ENCODE data around the gene MASP1. TPM values are rescaled to one million over a fixed set of nuclear protein-coding genes. Genes with fewer than 3 reads are reported as not detected.

MASP1 gene
- total and polyA plus RNA-seq, 11 donors = 84.1 to 245 (median 154) TPM

DNA sequence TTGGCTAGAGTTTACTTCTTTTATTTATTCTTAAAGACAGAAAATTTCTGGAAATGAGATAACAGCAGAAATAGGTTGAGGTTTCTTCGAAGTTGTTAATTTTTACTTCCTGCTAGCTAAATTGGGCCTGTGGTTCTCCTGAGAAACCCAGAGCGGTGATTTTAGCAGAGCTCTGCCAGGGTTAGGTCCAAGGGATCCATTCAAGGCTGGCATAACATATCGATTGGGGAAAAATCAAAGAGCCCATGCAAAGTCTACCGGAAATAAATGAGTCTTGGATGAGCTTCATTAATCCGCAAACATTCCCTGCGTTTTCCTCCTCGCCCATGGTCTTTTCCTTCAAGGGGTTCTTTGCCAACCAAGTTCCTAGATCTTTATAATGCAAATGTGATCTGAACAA, 30.8 kb upstream of the MASP1 start:
- Histone ChIP-seq H3K27me3 (peaks cover 0 to 9% (median 0%) of the 10 kb centered on the region in 9 donors), H3K9me3 (no peaks in the 10 kb centered on the region), H3K4me1 (peaks cover 0 to 16% (median 10%) of the 10 kb centered on the region in 12 donors), H3K4me3 (no peak overlapping the region), H3K36me3 (no peaks in the 10 kb centered on the region), H3K27ac (no peak overlapping the region)
- ATAC-seq (no peak), DNase-seq (no peak)
- TF ChIP-seq POLR2A (IDR thresholded peaks at IDR 0.05) = no peak
- TF ChIP-seq CTCF (IDR thresholded peaks at IDR 0.05) = no peak
- intact Hi-C loops (cut with DNase I) = no loop called here
- 84 to 90% (median 85%) methylated on average over 7 of the region's 7 CpGs for WGBS, 4 donors

GRCh38 chr3:187321766-187322165, 30.2 kb upstream of the MASP1 start:
- 56 to 87% (median 60%) methylated on average over 1 of the region's 1 CpG for WGBS, 4 donors
- Histone ChIP-seq H3K36me3 (no peaks in the 10 kb centered on the region), H3K9me3 (no peaks in the 10 kb centered on the region), H3K4me3 (no peak overlapping the region), H3K27me3 (peaks cover 0 to 9% (median 0%) of the 10 kb centered on the region in 9 donors), H3K4me1 (peaks cover 0 to 16% (median 10%) of the 10 kb centered on the region in 12 donors), H3K27ac (no peak overlapping the region)
- intact Hi-C loops (cut with DNase I) = no loop called here
- no peak for DNase-seq
- no peak for TF ChIP-seq CTCF (IDR thresholded peaks at IDR 0.05)
- no peak for TF ChIP-seq POLR2A (IDR thresholded peaks at IDR 0.05)
- ATAC-seq = no peak

DNA sequence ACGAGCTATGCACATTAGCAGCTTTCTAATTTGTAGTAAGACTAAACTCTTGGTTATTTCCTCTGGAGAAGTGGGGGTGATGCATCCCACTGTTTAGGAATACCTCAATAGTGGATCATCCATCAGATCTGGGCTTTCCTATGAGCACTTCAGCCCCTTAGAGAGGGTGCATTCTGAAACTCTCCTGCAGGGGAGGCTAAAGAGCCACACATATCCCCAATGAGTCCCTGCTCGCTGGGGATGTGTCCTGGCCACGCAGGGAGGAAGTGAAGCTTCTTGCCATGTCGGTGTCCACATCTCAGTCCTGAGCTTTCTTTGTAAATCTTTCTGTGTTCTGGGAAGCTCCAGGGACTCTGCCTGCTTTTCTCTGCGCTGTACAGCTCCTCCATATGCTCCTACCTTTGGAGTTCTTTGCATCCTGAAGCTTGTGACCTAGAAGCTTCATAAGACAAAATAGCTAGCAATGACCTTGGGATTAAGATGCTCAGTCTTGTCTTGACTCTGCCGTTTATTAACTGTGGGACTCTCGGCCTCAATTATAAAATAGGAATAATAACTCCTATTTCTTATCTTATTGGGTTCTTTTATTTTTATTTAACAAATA, 28.3 kb upstream of the MASP1 start:
- peak; percentile 62 to 75 (median 72) for DNase-seq
- Histone ChIP-seq H3K27ac (peak overlapping the region in 4 of 12 donors; percentile 7 to 49 (median 40)), H3K36me3 (no peaks in the 10 kb centered on the region), H3K4me1 (peaks cover 0 to 16% (median 10%) of the 10 kb centered on the region in 12 donors), H3K4me3 (peak overlapping the region in 4 of 12 donors; percentile 34 to 48 (median 41)), H3K9me3 (no peaks in the 10 kb centered on the region), H3K27me3 (peaks cover 0 to 9% (median 0%) of the 10 kb centered on the region in 9 donors)
- intact Hi-C loops (cut with DNase I) = loop anchor here (1.0 to 10.0 kb wide), 10 partner anchors 95 to 395 kb away; no protein-coding TSS in a partner anchor
- 28 to 52% (median 29%) methylated on average over 4 to 7 of the region's 7 CpGs for WGBS, 4 donors
- TF ChIP-seq CTCF (IDR thresholded peaks at IDR 0.05) = peak; percentile 80 to 97 (median 92)
- TF ChIP-seq POLR2A (IDR thresholded peaks at IDR 0.05) = no peak
- peak; percentile 85 to 96 (median 94) for ATAC-seq

- peak overlapping the region in 6 of 12 donors; percentile 21 to 49 (median 38) for H3K27ac ChIP-seq
- DNase-seq (peak in 4 of 5 donors; percentile 31 to 43 (median 41)), ATAC-seq (peak; percentile 54 to 67 (median 62))
- no peaks in the 10 kb centered on the region for H3K36me3 ChIP-seq
- no peaks in the 10 kb centered on the region for H3K9me3 ChIP-seq
- intact Hi-C loops (cut with DNase I) = loop anchor here (1.0 to 10.0 kb wide), 10 partner anchors 94 to 396 kb away; no protein-coding TSS in a partner anchor
- peak overlapping the region in 9 of 12 donors; percentile 26 to 48 (median 39) for H3K4me3 ChIP-seq
- TF ChIP-seq CTCF (IDR thresholded peaks at IDR 0.05) = peak; percentile 80 to 95 (median 88)
- TF ChIP-seq POLR2A (IDR thresholded peaks at IDR 0.05) = no peak
- peaks cover 0 to 16% (median 10%) of the 10 kb centered on the region in 12 donors for H3K4me1 ChIP-seq
- peaks cover 0 to 7% (median 0%) of the 10 kb centered on the region in 9 donors for H3K27me3 ChIP-seq
- 13 to 17% (median 15%) methylated on average over 13 of the region's 13 CpGs for WGBS, 4 donors
These were observed 27.5 kb upstream of the MASP1 start for GRCh38 chr3:187318819-187319616.
